Naive B cell (primary cell): ENCODE data around the gene POLR1D. TPM values are rescaled to one million over a fixed set of nuclear protein-coding genes. Genes with fewer than 3 reads are reported as not detected.

Experiments
- ATAC-seq, 2 donors: fragments of 150-1000 bp; cut with Tn5 transposase; 2 replicates each; pipeline ENCODE4 v1.10.0; 2021; ENCODE audit warnings: low read depth in 2 of 2, mild to moderate bottlenecking in 2 of 2, moderate library complexity in 2 of 2
- DNase-seq: peaks from one replicate; pipeline ENCODE4 v3.0.0; 2022
- H3K27ac Mint-ChIP-seq, 6 donors: one replicate each; pipeline ENCODE4 v1.8.0; 2020 to 2022; ENCODE audit warnings: mild to moderate bottlenecking in 6 of 6, mixed read lengths in 6 of 6, moderate library complexity in 5 of 6, inconsistent platforms in 2 of 6
- H3K27me3 Mint-ChIP-seq, 3 donors: one replicate each; pipeline ENCODE4 v1.8.0; 2021 to 2022; ENCODE audit warnings: mixed read lengths in 3 of 3, mild to moderate bottlenecking in 1 of 3
- H3K36me3 Mint-ChIP-seq, 2 donors: one replicate each; pipeline ENCODE4 v1.8.0; 2020 to 2022; ENCODE audit warnings: mixed read lengths in 2 of 2, inconsistent platforms in 1 of 2, mild to moderate bottlenecking in 1 of 2
- H3K4me1 Mint-ChIP-seq, 3 donors: one replicate each; pipeline ENCODE4 v1.8.0; 2020 to 2022; ENCODE audit warnings: mixed read lengths in 3 of 3, inconsistent platforms in 1 of 3, mild to moderate bottlenecking in 1 of 3, moderate library complexity in 1 of 3
- H3K4me3 Mint-ChIP-seq, 8 donors: one replicate each; pipeline ENCODE4 v1.8.0; 2020 to 2022; ENCODE audit warnings: mild to moderate bottlenecking in 8 of 8, mixed read lengths in 8 of 8, moderate library complexity in 8 of 8, inconsistent platforms in 2 of 8
- H3K9me3 Mint-ChIP-seq, 7 donors: one replicate each; pipeline ENCODE4 v1.8.0; 2020 to 2022; ENCODE audit warnings: mixed read lengths in 7 of 7, mild to moderate bottlenecking in 5 of 7, inconsistent platforms in 2 of 7, moderate library complexity in 1 of 7
- polyA plus RNA-seq, 6 donors: library from polyadenylated mRNA; unstranded; fragments of 300-500 nt; fragmentation: Illumina TruSeq; gene quantifications; one replicate each; pipeline ENCODE4 v1.2.3, GENCODE V29; 2021; ENCODE audit warnings: low read depth in 6 of 6

POLR1D gene
- polyA plus RNA-seq, 6 donors from 2014 or later = 106 to 149 (median 130) TPM

- Mint-ChIP-seq H3K36me3 (no peaks in the 10 kb centered on the region), H3K27me3 (no peaks in the 10 kb centered on the region), H3K4me1 (peaks cover 9 to 14% (median 12%) of the 10 kb centered on the region in 3 donors), H3K9me3 (peaks cover 0 to 3% (median 0%) of the 10 kb centered on the region in 7 donors), H3K27ac (no peak overlapping the region), H3K4me3 (no peak overlapping the region)
- ATAC-seq (no peak), DNase-seq (no peak)
Measured at GRCh38 chr13:27599845-27600553, 21.7 kb upstream of the POLR1D start.

GRCh38 chr13:27600711-27601110 lies 21.0 kb upstream of the POLR1D start:
- no peak overlapping the region for H3K27ac Mint-ChIP-seq
- peaks cover 0 to 3% (median 0%) of the 10 kb centered on the region in 7 donors for H3K9me3 Mint-ChIP-seq
- DNase-seq (no peak), ATAC-seq (no peak)
- H3K36me3 Mint-ChIP-seq = no peaks in the 10 kb centered on the region
- H3K4me1 Mint-ChIP-seq = peaks cover 11 to 17% (median 16%) of the 10 kb centered on the region in 3 donors
- H3K4me3 Mint-ChIP-seq = no peak overlapping the region
- no peaks in the 10 kb centered on the region for H3K27me3 Mint-ChIP-seq

DNA sequence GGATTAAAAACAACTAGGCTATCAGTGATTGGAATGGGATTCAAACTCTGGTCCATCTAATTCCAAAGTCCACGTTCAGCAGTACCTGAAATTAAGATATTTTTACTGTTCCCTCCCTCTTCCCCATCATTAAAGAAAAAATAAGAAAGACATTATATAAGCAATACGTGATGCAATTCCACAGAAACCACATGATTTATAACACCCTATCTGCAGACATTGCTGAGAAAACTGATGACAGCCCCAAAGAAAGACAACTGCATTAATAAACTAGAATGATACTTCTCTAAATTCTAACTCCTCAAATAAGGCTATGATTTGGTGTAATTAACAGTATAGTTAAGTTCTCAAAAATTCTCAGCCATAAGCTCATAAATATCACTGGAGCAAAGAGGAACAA lies 20.5 kb upstream of the POLR1D start:
- Mint-ChIP-seq H3K27me3 (no peaks in the 10 kb centered on the region), H3K36me3 (no peaks in the 10 kb centered on the region), H3K27ac (no peak overlapping the region), H3K4me3 (no peak overlapping the region), H3K9me3 (peaks cover 0 to 3% (median 0%) of the 10 kb centered on the region in 7 donors), H3K4me1 (peaks cover 11 to 21% (median 19%) of the 10 kb centered on the region in 3 donors)
- no peak for ATAC-seq
- no peak for DNase-seq

- DNase-seq = no peak
- Mint-ChIP-seq H3K4me1 (peaks cover 11 to 27% (median 23%) of the 10 kb centered on the region in 3 donors), H3K36me3 (no peaks in the 10 kb centered on the region), H3K4me3 (no peak overlapping the region), H3K27ac (no peak overlapping the region), H3K27me3 (no peaks in the 10 kb centered on the region), H3K9me3 (peaks cover 0 to 3% (median 0%) of the 10 kb centered on the region in 7 donors)
- no peak for ATAC-seq
Measured at GRCh38 chr13:27601803-27602202, 19.9 kb upstream of the POLR1D start.

DNA sequence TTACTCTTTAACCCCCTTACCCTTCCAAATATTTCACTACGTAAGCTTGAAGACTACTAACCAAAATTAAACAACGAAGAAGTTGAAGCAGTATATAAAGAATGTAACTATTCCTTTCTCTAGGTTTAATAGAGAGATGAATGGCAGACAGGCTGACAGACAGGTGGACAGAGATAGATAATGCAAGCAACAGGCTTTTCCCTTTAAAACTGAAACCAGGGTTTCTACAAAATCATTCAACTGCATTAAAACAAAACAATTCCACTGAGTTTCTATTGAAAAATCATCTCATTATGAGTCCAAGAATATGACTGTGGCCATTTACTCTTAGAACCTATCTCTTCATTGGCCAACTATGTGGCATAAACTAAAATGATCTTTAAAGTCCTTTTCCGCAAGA lies 16.6 kb upstream of the POLR1D start:
- Mint-ChIP-seq H3K36me3 (no peaks in the 10 kb centered on the region), H3K4me1 (peaks cover 23 to 43% (median 31%) of the 10 kb centered on the region in 3 donors), H3K9me3 (peaks cover 0 to 3% (median 0%) of the 10 kb centered on the region in 7 donors), H3K4me3 (no peak overlapping the region), H3K27me3 (no peaks in the 10 kb centered on the region), H3K27ac (peak overlapping the region in 1 of 6 donors; percentile 61)
- no peak for ATAC-seq
- no peak for DNase-seq

GRCh38 chr13:27605610-27606200 lies 16.0 kb upstream of the POLR1D start:
- Mint-ChIP-seq H3K27ac (peak overlapping the region in 2 of 6 donors; percentile 29 to 69), H3K4me1 (peaks cover 28 to 46% (median 36%) of the 10 kb centered on the region in 3 donors), H3K4me3 (no peak overlapping the region), H3K9me3 (peaks cover 0 to 3% (median 0%) of the 10 kb centered on the region in 7 donors), H3K36me3 (no peaks in the 10 kb centered on the region), H3K27me3 (no peaks in the 10 kb centered on the region)
- no peak for ATAC-seq
- no peak for DNase-seq

GRCh38 chr13:27607125-27607524 lies 14.6 kb upstream of the POLR1D start:
- H3K27ac Mint-ChIP-seq = no peak overlapping the region
- H3K4me1 Mint-ChIP-seq = peaks cover 37 to 52% (median 43%) of the 10 kb centered on the region in 3 donors
- no peak for DNase-seq
- H3K4me3 Mint-ChIP-seq = no peak overlapping the region
- no peaks in the 10 kb centered on the region for H3K27me3 Mint-ChIP-seq
- H3K9me3 Mint-ChIP-seq = peaks cover 0 to 3% (median 0%) of the 10 kb centered on the region in 7 donors
- no peaks in the 10 kb centered on the region for H3K36me3 Mint-ChIP-seq
- no peak for ATAC-seq

GRCh38 chr13:27613628-27614027 lies 8.1 kb upstream of the POLR1D start:
- no peak for ATAC-seq
- no peak overlapping the region for H3K4me3 Mint-ChIP-seq
- H3K27ac Mint-ChIP-seq = no peak overlapping the region
- no peaks in the 10 kb centered on the region for H3K36me3 Mint-ChIP-seq
- no peak for DNase-seq
- H3K27me3 Mint-ChIP-seq = no peaks in the 10 kb centered on the region
- peaks cover 49 to 59% (median 51%) of the 10 kb centered on the region in 3 donors for H3K4me1 Mint-ChIP-seq
- no peaks in the 10 kb centered on the region for H3K9me3 Mint-ChIP-seq

GRCh38 chr13:27617881-27618321 lies 3.8 kb upstream of the POLR1D start:
- no peaks in the 10 kb centered on the region for H3K9me3 Mint-ChIP-seq
- no peaks in the 10 kb centered on the region for H3K36me3 Mint-ChIP-seq
- DNase-seq = no peak
- ATAC-seq = no peak
- peak overlapping the region in 2 of 8 donors; percentile 53 to 99 for H3K4me3 Mint-ChIP-seq
- H3K4me1 Mint-ChIP-seq = peaks cover 39 to 50% (median 49%) of the 10 kb centered on the region in 3 donors
- H3K27me3 Mint-ChIP-seq = no peaks in the 10 kb centered on the region
- H3K27ac Mint-ChIP-seq = peak overlapping the region in 1 of 6 donors; percentile 2

- no peaks in the 10 kb centered on the region for H3K36me3 Mint-ChIP-seq
- H3K27ac Mint-ChIP-seq = peak overlapping the region in 4 of 6 donors; percentile 89 to 98 (median 90)
- peaks cover 47 to 54% (median 52%) of the 10 kb centered on the region in 3 donors for H3K4me1 Mint-ChIP-seq
- DNase-seq = no peak
- H3K4me3 Mint-ChIP-seq = peak overlapping the region; percentile 87 to 99 (median 94)
- H3K9me3 Mint-ChIP-seq = no peaks in the 10 kb centered on the region
- H3K27me3 Mint-ChIP-seq = no peaks in the 10 kb centered on the region
- no peak for ATAC-seq
Measured at GRCh38 chr13:27619093-27619727, 2.5 kb upstream of the POLR1D start.

- peaks cover 0 to 3% of the 10 kb centered on the region in 2 donors for H3K36me3 Mint-ChIP-seq
- H3K27ac Mint-ChIP-seq = peak overlapping the region in 5 of 6 donors; percentile 70 to 98 (median 90)
- DNase-seq (no peak), ATAC-seq (peak; percentile 15 to 16)
- H3K9me3 Mint-ChIP-seq = no peaks in the 10 kb centered on the region
- peaks cover 48 to 51% (median 49%) of the 10 kb centered on the region in 3 donors for H3K4me1 Mint-ChIP-seq
- H3K4me3 Mint-ChIP-seq = peak overlapping the region; percentile 87 to 99 (median 94)
- no peaks in the 10 kb centered on the region for H3K27me3 Mint-ChIP-seq
Measured at GRCh38 chr13:27619728-27620376, 1.8 kb upstream of the POLR1D start.

DNA sequence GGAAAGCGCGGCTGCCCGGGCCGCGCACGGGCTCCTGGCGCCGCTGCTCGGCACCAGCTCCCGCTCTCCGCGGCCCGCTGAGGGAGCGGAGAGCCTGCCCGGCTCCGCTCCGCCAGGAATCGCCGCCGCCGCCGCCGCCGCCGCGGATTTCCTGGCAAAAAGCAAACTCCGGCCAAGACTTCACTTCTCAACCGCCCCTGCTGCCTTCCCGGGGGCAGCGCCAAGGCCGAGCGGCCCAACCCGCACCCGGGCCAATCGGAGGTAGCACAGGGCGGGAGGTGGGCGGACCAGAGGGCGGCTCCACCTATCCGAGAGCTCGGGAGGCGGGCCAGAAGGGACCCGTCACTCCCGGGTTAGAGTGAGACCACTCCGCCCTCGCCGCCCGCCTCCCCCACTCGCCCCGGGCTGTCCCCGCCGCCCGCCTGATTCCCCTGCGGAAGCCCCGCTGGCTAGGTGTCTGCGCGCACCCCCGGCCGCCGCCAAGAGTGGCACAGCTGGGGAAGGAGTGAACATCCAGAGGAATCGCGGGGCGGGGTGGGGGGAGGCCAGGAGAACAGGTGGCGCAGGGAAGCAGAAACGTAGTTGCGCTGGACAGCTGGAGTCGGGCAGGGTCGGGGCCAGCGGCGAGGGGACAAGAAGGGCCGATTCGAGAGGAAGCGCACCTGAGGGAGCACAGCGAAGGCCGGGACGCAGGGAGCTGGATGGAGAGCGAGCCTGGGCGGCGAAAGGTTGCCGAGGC lies 1.1 kb upstream of the POLR1D start, which contains the start of gene LNX2:
Gene LNX2 (minus strand): TSS at position 153 of the 739 bp plus-strand sequence. CDS start 38,826 bp downstream, outside the sequence.
- Mint-ChIP-seq H3K4me3 (peak within 1 kb of the TSS; percentile 88 to 99 (median 96)), H3K27ac (peak within 1 kb of the TSS; percentile 97 to 98 (median 98)), H3K9me3 (no peaks in the 10 kb centered on the region), H3K4me1 (peaks cover 50 to 57% (median 56%) of the 10 kb centered on the region in 3 donors), H3K36me3 (peaks cover 0 to 10% of the 10 kb centered on the region in 2 donors), H3K27me3 (no peaks in the 10 kb centered on the region)
- DNase-seq (peak; percentile 99), ATAC-seq (peak; percentile 79 to 83)

DNA sequence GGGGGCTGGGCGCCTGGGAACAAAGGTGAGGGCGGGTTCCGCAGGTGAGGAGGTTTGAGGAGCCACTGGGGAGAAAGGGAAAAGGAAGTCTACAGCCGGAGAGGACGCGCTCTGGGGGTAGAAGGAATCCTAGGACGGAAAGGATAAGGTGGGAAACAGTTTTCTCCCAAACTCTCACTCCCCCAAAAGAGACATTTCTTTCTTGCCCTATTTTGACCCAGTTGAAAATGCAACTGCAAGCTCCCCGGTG lies 651 bp upstream of the POLR1D start:
- no peak for DNase-seq
- Mint-ChIP-seq H3K27ac (peak overlapping the region; percentile 97 to 98 (median 98)), H3K9me3 (no peaks in the 10 kb centered on the region), H3K36me3 (peaks cover 0 to 13% of the 10 kb centered on the region in 2 donors), H3K4me1 (peaks cover 54 to 61% (median 57%) of the 10 kb centered on the region in 3 donors), H3K4me3 (peak overlapping the region; percentile 88 to 99 (median 95)), H3K27me3 (no peaks in the 10 kb centered on the region)
- ATAC-seq = no peak
